ENCODE results near the gene LLGL2.

LLGL2 gene

GRCh38 chr17:75601057-75601987, 75.8 kb downstream of the LLGL2 start:
- DNase-seq (ENCODE audit: low spot score) = peak; percentile 82
- TF ChIP-seq, protein P1, sequence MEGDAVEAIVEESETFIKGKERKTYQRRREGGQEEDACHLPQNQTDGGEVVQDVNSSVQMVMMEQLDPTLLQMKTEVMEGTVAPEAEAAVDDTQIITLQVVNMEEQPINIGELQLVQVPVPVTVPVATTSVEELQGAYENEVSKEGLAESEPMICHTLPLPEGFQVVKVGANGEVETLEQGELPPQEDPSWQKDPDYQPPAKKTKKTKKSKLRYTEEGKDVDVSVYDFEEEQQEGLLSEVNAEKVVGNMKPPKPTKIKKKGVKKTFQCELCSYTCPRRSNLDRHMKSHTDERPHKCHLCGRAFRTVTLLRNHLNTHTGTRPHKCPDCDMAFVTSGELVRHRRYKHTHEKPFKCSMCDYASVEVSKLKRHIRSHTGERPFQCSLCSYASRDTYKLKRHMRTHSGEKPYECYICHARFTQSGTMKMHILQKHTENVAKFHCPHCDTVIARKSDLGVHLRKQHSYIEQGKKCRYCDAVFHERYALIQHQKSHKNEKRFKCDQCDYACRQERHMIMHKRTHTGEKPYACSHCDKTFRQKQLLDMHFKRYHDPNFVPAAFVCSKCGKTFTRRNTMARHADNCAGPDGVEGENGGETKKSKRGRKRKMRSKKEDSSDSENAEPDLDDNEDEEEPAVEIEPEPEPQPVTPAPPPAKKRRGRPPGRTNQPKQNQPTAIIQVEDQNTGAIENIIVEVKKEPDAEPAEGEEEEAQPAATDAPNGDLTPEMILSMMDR (IDR thresholded peaks at IDR 0.05; ENCODE audit: extremely low read depth, insufficient read depth, missing control alignments) = peak; percentile 79
- in situ Hi-C loops (cut with MboI; ENCODE audit: low pct_unique_long_range_greater_than_20kb, low sequenced_read_pairs, unreplicated experiment) = no loop called here

GRCh38 chr17:75602644-75603043, 77.1 kb downstream of the LLGL2 start:
- no peak for DNase-seq (ENCODE audit: low spot score)
- TF ChIP-seq, protein P1 (IDR thresholded peaks at IDR 0.05; ENCODE audit: extremely low read depth, insufficient read depth, missing control alignments) = no peak
- in situ Hi-C loops (cut with MboI; ENCODE audit: low pct_unique_long_range_greater_than_20kb, low sequenced_read_pairs, unreplicated experiment) = no loop called here

GRCh38 chr17:75603123-75603522, 77.6 kb downstream of the LLGL2 start:
- DNase-seq (ENCODE audit: low spot score) = no peak
- TF ChIP-seq, protein P1 (IDR thresholded peaks at IDR 0.05; ENCODE audit: extremely low read depth, insufficient read depth, missing control alignments) = no peak
- in situ Hi-C loops (cut with MboI; ENCODE audit: low pct_unique_long_range_greater_than_20kb, low sequenced_read_pairs, unreplicated experiment) = no loop called here

- no peak for DNase-seq (ENCODE audit: low spot score)
- TF ChIP-seq, protein P1 (IDR thresholded peaks at IDR 0.05; ENCODE audit: extremely low read depth, insufficient read depth, missing control alignments) = no peak
- in situ Hi-C loops (cut with MboI; ENCODE audit: low pct_unique_long_range_greater_than_20kb, low sequenced_read_pairs, unreplicated experiment) = no loop called here
Observed at GRCh38 chr17:75604034-75604695, 78.7 kb downstream of the LLGL2 start.

DNA sequence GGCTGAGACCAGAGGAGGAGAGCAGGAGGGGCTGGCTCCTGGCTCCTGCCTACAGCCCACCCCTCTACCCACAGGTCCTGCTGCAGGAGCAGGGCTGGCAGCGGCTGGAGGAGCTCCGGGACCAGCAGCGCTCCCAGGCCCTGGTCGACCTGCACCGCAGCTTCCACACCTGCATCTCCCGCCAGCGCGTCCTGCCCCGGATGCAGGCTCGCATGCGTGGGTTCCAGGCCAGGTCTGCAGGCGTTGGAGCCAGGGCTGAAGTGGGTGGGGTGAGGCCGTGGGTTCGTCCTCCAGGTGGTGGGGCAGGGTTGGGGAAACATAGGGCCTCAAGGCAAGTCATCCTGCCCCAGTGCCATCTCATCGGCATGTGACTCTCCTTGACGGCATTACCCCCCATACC, 80.3 kb downstream of the LLGL2 start:
- TF ChIP-seq, protein P1 (IDR thresholded peaks at IDR 0.05; ENCODE audit: extremely low read depth, insufficient read depth, missing control alignments) = no peak
- DNase-seq (ENCODE audit: low spot score) = no peak
- in situ Hi-C loops (cut with MboI; ENCODE audit: low pct_unique_long_range_greater_than_20kb, low sequenced_read_pairs, unreplicated experiment) = no loop called here

- no peak for DNase-seq (ENCODE audit: low spot score)
- in situ Hi-C loops (cut with MboI; ENCODE audit: low pct_unique_long_range_greater_than_20kb, low sequenced_read_pairs, unreplicated experiment) = no loop called here
Observed at GRCh38 chr17:75607086-75607485, 81.6 kb downstream of the LLGL2 start.

More at GRCh38 chr17:75607086-75607485, 81.6 kb downstream of the LLGL2 start:
- TF ChIP-seq, protein P1 (IDR thresholded peaks at IDR 0.05; ENCODE audit: extremely low read depth, insufficient read depth, missing control alignments) = no peak
